Measurements from ENCODE around the gene MPP3.

GRCh38 chr17:43841282-43841681 is 8.3 kb upstream of the MPP3 start:
- TF ChIP-seq CTCF (IDR thresholded peaks at IDR 0.05) (no peak), POLR2A (IDR thresholded peaks at IDR 0.05) (no peak)

Data from right lobe of liver (tissue), 4 donors.